Smooth muscle cell (in vitro differentiated cells): ENCODE data around the gene SPATA9. TPM values are rescaled to one million over a fixed set of nuclear protein-coding genes. Genes with fewer than 3 reads are reported as not detected.
A peak's percentile ranks its signal among the peaks of the same experiment; 100 is the strongest.

ENCODE experiments used
- DNase-seq: peaks from one replicate; lab custom pipeline; 2025; ENCODE audit not compliant: unreplicated experiment; lab: John Stamatoyannopoulos, UW
- H2AFZ ChIP-seq: fragments of 200-600 bp; sonication (generic); 2 replicates; pipeline ENCODE4 v1.6.0; 2016; ENCODE audit warnings: antibody characterized with exemption, low read depth, mild to moderate bottlenecking
- H3F3A ChIP-seq: fragments of 200-600 bp; sonication (generic); 2 replicates; pipeline ENCODE4 v1.6.0; 2017; ENCODE audit warnings: antibody characterized with exemption, low read depth
- H3K27ac ChIP-seq: fragments of 200-600 bp; sonication (generic); 2 replicates; pipeline ENCODE4 v1.5.1; 2016; ENCODE audit warnings: low read depth, mild to moderate bottlenecking
- H3K27me3 ChIP-seq: fragments of 200-600 bp; sonication (generic); 2 replicates; pipeline ENCODE4 v1.6.1; 2016; ENCODE audit warnings: low read depth, mild to moderate bottlenecking
- H3K36me3 ChIP-seq: fragments of 200-600 bp; sonication (generic); 2 replicates; pipeline ENCODE4 v1.5.1; 2016; ENCODE audit warnings: low read depth
- H3K4me1 ChIP-seq: fragments of 200-600 bp; sonication (generic); 2 replicates; pipeline ENCODE4 v1.5.1; 2016; ENCODE audit warnings: low read depth
- H3K4me2 ChIP-seq: fragments of 200-600 bp; sonication (generic); 2 replicates; pipeline ENCODE4 v1.6.0; 2016; ENCODE audit warnings: mild to moderate bottlenecking
- H3K4me3 ChIP-seq: fragments of 200-600 bp; sonication (generic); 2 replicates; pipeline ENCODE4 v1.5.1; 2016; ENCODE audit warnings: mild to moderate bottlenecking
- H3K79me2 ChIP-seq: fragments of 200-600 bp; sonication (generic); 2 replicates; pipeline ENCODE4 v1.6.0; 2016; ENCODE audit warnings: low read depth, mild to moderate bottlenecking
- H3K9ac ChIP-seq: fragments of 200-600 bp; sonication (generic); 2 replicates; pipeline ENCODE4 v1.6.0; 2016; ENCODE audit warnings: low read depth
- H3K9me3 ChIP-seq: fragments of 200-600 bp; sonication (generic); replicated peaks from 2 replicates; pipeline ENCODE4 v1.5.1; 2016; ENCODE audit warnings: low read depth
- H4K20me1 ChIP-seq: fragments of 200-600 bp; sonication (generic); 2 replicates; pipeline ENCODE4 v1.6.0; 2016; ENCODE audit warnings: low read depth
- CTCF ChIP-seq: fragments of 200-600 bp; sonication (generic); IDR thresholded peaks from 2 replicates; pipeline ENCODE4 v1.5.1; 2017; ENCODE audit warnings: borderline replicate concordance, mild to moderate bottlenecking, antibody characterized with exemption; ENCODE audit not compliant: insufficient read depth, poor library complexity, severe bottlenecking
- WGBS: methylation state at CpG from one replicate; pipeline ENCODE4 v1.1.7; 2016; ENCODE audit warnings: low lambda C conversion rate; 5-methylcytosine and 5-hydroxymethylcytosine counted together
- polyA plus RNA-seq: library from polyadenylated mRNA; unstranded; fragments of >200 nt; fragmentation: Nextera tagmentation; extraction: Ambion mirVana; gene quantifications from 2 replicates; pipeline ENCODE4 v1.2.1, GENCODE V29; 2016
- total RNA-seq: library from RNA; depleted of rRNA; stranded (reverse); fragments of >200 nt; gene quantifications from 2 replicates; pipeline ENCODE4 v1.2.3, GENCODE V29; 2014

The SPATA9 gene
- total and polyA plus RNA-seq, 2 experiments from 2014 or later = not detected

GRCh38 chr5:95725071-95725820 lies 42.5 kb upstream of the SPATA9 start:
- 89% methylated on average over 5 of the region's 5 CpGs for WGBS
- Histone ChIP-seq H3K9me3 (no peaks in the 10 kb centered on the region), H3K27me3 (no peaks in the 10 kb centered on the region), H3K9ac (no peak overlapping the region), H3F3A (no peaks in the 10 kb centered on the region), H4K20me1 (no peaks in the 10 kb centered on the region), H3K4me2 (peak overlapping the region; percentile 59), H3K4me1 (peaks cover 14% of the 10 kb centered on the region), H3K4me3 (no peak overlapping the region), H3K36me3 (no peaks in the 10 kb centered on the region), H2AFZ (no peak overlapping the region), H3K79me2 (no peaks in the 10 kb centered on the region), H3K27ac (peak overlapping the region; percentile 92)
- DNase-seq = no peak
- TF ChIP-seq CTCF = no peak

GRCh38 chr5:95723632-95724369 lies 41.0 kb upstream of the SPATA9 start:
- no peaks in the 10 kb centered on the region for H3K27me3 ChIP-seq
- no peaks in the 10 kb centered on the region for H4K20me1 ChIP-seq
- H3K4me3 ChIP-seq = no peak overlapping the region
- DNase-seq = no peak
- H3K4me2 ChIP-seq = peak overlapping the region; percentile 48
- no peaks in the 10 kb centered on the region for H3K36me3 ChIP-seq
- H3K27ac ChIP-seq = peak overlapping the region; percentile 36
- TF ChIP-seq CTCF = no peak
- WGBS = 52% methylated on average over 5 of the region's 5 CpGs
- H3F3A ChIP-seq = no peaks in the 10 kb centered on the region
- H3K9ac ChIP-seq = no peak overlapping the region
- H2AFZ ChIP-seq = no peak overlapping the region
- peaks cover 7% of the 10 kb centered on the region for H3K4me1 ChIP-seq
- H3K9me3 ChIP-seq = no peaks in the 10 kb centered on the region
- H3K79me2 ChIP-seq = no peaks in the 10 kb centered on the region

GRCh38 chr5:95721582-95722295 lies 38.9 kb upstream of the SPATA9 start:
- H3K4me1 ChIP-seq = peaks cover 12% of the 10 kb centered on the region
- no peak overlapping the region for H3K9ac ChIP-seq
- H3K36me3 ChIP-seq = no peaks in the 10 kb centered on the region
- no peaks in the 10 kb centered on the region for H3F3A ChIP-seq
- H3K27me3 ChIP-seq = no peaks in the 10 kb centered on the region
- no peak overlapping the region for H2AFZ ChIP-seq
- no peak for DNase-seq
- no peak overlapping the region for H3K27ac ChIP-seq
- no peak overlapping the region for H3K4me2 ChIP-seq
- 57% methylated on average over 1 of the region's 1 CpG for WGBS
- TF ChIP-seq CTCF = no peak
- H3K9me3 ChIP-seq = no peaks in the 10 kb centered on the region
- H3K4me3 ChIP-seq = no peak overlapping the region
- no peaks in the 10 kb centered on the region for H3K79me2 ChIP-seq
- H4K20me1 ChIP-seq = no peaks in the 10 kb centered on the region
